ENCODE measurements around the gene MIXL1.

DNA sequence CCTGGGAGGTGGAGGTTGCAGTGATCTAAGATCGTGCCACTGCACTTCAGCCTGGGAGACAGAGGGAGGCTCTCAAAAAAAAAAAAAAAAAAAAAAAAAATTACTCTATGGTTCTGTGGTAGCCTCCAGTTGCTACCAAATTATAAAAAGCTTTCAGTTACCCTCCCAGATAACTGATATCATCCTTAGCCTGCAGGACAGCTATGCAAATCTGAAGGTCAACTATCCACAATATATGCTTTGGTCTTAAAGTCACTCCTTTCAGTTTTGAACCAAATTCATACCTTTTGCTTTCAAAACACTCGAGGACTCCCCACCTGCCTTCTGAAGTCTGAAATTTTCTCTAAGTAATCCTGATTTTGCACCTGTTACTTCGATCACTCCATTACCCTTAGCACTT is 3.1 kb downstream of the MIXL1 start:
- TF ChIP-seq, protein P1, sequence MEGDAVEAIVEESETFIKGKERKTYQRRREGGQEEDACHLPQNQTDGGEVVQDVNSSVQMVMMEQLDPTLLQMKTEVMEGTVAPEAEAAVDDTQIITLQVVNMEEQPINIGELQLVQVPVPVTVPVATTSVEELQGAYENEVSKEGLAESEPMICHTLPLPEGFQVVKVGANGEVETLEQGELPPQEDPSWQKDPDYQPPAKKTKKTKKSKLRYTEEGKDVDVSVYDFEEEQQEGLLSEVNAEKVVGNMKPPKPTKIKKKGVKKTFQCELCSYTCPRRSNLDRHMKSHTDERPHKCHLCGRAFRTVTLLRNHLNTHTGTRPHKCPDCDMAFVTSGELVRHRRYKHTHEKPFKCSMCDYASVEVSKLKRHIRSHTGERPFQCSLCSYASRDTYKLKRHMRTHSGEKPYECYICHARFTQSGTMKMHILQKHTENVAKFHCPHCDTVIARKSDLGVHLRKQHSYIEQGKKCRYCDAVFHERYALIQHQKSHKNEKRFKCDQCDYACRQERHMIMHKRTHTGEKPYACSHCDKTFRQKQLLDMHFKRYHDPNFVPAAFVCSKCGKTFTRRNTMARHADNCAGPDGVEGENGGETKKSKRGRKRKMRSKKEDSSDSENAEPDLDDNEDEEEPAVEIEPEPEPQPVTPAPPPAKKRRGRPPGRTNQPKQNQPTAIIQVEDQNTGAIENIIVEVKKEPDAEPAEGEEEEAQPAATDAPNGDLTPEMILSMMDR (IDR thresholded peaks at IDR 0.05; ENCODE audit: low read length) = no peak
- no peak for TF ChIP-seq EZH2phosphoT487 (IDR thresholded peaks at IDR 0.05; ENCODE audit: low read length)

All from MM.1S (cell line).